Measurements from ENCODE around the gene PROKR1. TPM values are rescaled to one million over a fixed set of nuclear protein-coding genes. Genes with fewer than 3 reads are reported as not detected.

The PROKR1 gene
- total and polyA plus RNA-seq, 8 donors: not detected

DNA sequence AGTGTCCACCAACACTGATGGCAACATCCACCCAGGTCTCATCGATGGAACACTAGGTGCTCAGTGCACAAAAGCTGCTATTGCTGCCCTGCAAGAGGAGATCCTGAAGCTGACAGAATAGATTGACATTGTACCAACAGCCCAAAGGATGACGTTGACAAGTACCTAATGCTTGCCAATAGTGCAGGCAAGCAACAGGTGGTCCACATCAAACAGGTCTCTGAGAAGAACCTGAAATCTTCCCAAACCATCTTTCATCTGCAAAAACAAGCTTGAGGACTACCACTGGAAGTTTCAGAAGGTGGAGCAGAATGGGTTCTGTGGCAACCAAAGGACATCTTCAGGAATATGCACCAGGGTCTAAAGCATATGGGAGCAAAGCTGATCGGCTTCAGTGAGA lies 15.8 kb upstream of the PROKR1 start:
- DNase-seq: no peak
- Histone ChIP-seq H3K27me3 (no peaks in the 10 kb centered on the region), H3K9me3 (peaks cover 2 to 23% (median 9%) of the 10 kb centered on the region in 4 donors), H3K27ac (no peak overlapping the region), H3K4me3 (no peak overlapping the region), H3K36me3 (no peaks in the 10 kb centered on the region), H3K4me1 (no peaks in the 10 kb centered on the region)
- WGBS, 5 donors: 85 to 91% (median 89%) methylated on average over 3 of the region's 3 CpGs
- TF ChIP-seq POLR2AphosphoS5 (IDR thresholded peaks at IDR 0.05) (no peak), EP300 (IDR thresholded peaks at IDR 0.05) (no peak), POLR2A (IDR thresholded peaks at IDR 0.05) (no peak)
- TF ChIP-seq, protein P1, sequence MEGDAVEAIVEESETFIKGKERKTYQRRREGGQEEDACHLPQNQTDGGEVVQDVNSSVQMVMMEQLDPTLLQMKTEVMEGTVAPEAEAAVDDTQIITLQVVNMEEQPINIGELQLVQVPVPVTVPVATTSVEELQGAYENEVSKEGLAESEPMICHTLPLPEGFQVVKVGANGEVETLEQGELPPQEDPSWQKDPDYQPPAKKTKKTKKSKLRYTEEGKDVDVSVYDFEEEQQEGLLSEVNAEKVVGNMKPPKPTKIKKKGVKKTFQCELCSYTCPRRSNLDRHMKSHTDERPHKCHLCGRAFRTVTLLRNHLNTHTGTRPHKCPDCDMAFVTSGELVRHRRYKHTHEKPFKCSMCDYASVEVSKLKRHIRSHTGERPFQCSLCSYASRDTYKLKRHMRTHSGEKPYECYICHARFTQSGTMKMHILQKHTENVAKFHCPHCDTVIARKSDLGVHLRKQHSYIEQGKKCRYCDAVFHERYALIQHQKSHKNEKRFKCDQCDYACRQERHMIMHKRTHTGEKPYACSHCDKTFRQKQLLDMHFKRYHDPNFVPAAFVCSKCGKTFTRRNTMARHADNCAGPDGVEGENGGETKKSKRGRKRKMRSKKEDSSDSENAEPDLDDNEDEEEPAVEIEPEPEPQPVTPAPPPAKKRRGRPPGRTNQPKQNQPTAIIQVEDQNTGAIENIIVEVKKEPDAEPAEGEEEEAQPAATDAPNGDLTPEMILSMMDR (IDR thresholded peaks at IDR 0.05): no peak
- intact Hi-C loops (cut with DNase I; ENCODE audit: low total_unique reads): no loop called here

DNA sequence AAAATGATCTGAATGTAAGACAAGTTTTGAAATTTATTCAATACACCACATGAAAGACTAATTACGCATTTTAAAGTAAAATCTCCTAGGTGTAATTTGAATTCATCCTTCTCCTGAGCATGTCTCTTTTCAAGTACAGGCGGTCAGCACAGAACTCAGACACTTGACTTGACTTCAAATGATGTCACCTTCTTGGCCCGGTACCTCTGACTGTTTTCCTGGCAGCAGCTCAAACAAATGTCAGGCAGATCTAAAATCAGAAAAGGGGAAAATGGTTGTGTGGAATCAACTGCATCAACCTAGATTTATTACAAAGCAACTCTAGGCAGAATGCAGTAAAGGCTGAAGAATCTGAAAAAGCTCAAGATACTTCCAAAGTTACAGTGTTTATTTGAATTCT lies 11.4 kb upstream of the PROKR1 start:
- no peaks in the 10 kb centered on the region for H3K27me3 ChIP-seq
- H3K36me3 ChIP-seq: no peaks in the 10 kb centered on the region
- 40 to 54% (median 48%) methylated on average over 3 of the region's 3 CpGs for WGBS, 5 donors
- no peak overlapping the region for H3K4me3 ChIP-seq
- no peak overlapping the region for H3K27ac ChIP-seq
- no peak for DNase-seq
- intact Hi-C loops (cut with DNase I; ENCODE audit: low total_unique reads): no loop called here
- TF ChIP-seq POLR2AphosphoS5 (IDR thresholded peaks at IDR 0.05) (no peak), POLR2A (IDR thresholded peaks at IDR 0.05) (no peak), EP300 (IDR thresholded peaks at IDR 0.05) (no peak)
- TF ChIP-seq, protein P1 (IDR thresholded peaks at IDR 0.05): no peak
- no peaks in the 10 kb centered on the region for H3K4me1 ChIP-seq
- H3K9me3 ChIP-seq: peaks cover 0 to 11% (median 7%) of the 10 kb centered on the region in 4 donors

DNA sequence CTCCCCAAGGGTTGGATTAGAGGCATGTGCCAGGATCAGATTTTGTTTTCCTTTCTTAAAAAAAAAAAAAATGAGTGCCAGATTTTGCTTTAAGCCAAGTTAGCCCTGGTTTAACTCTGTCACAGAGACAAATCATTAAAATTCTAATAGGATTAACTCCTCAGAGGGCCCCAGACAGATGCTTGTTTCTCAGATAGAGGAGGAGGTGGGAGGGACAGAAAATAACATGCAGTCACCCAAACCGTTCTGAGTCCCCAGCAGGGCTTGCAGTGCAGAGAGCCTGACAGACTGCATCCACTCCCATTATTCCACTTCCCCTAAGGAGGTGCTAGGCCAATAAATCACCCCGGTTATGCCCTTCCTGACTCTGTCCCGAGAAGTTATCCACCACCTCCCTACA lies 6.3 kb upstream of the PROKR1 start:
- H3K27me3 ChIP-seq: peaks cover 0 to 13% (median 0%) of the 10 kb centered on the region in 3 donors
- H3K4me1 ChIP-seq: no peaks in the 10 kb centered on the region
- TF ChIP-seq POLR2A (IDR thresholded peaks at IDR 0.05): no peak
- TF ChIP-seq, protein P1 (IDR thresholded peaks at IDR 0.05): no peak
- TF ChIP-seq POLR2AphosphoS5 (IDR thresholded peaks at IDR 0.05): no peak
- TF ChIP-seq EP300 (IDR thresholded peaks at IDR 0.05): no peak
- no peak overlapping the region for H3K4me3 ChIP-seq
- intact Hi-C loops (cut with DNase I; ENCODE audit: low total_unique reads): no loop called here
- H3K36me3 ChIP-seq: no peaks in the 10 kb centered on the region
- H3K27ac ChIP-seq: no peak overlapping the region
- H3K9me3 ChIP-seq: peaks cover 0 to 10% (median 7%) of the 10 kb centered on the region in 4 donors
- WGBS, 5 donors: 68 to 80% (median 77%) methylated on average over 3 of the region's 3 CpGs
- no peak for DNase-seq

DNA sequence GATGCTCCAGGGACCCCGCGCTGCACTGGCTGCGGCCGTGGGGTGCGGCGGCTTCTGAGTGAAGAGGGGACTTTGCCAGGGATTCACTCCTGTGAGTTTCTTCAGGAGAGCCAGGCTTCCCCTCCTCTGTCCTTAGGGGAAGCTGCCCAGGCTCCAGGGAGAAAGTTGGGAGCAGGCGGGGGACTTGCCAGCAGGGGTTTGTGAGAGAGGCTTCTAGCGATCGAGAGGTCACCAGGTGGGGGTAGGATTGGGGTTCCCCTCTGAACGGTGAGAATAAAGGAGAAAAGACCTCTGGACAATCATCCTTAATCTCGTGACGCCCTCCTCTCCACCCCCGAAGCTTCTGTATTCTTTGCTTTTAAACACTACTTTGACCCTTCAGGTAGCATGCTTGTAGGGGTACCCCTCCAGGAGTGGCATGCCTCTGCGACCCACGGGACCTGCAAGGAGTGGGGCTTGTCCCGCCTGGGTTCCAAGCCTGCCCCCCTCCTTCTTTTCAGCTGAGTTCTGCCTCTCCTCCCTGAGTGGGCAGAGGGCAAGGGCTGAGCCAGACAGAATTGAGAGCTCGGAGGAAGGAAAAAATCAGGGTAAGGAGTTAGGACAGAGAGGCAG lies 601 bp downstream of the PROKR1 start:
- 18 to 31% (median 25%) methylated on average over 15 to 17 of the region's 17 CpGs for WGBS, 5 donors
- DNase-seq: no peak
- intact Hi-C loops (cut with DNase I; ENCODE audit: low total_unique reads): no loop called here
- Histone ChIP-seq H3K36me3 (no peaks in the 10 kb centered on the region), H3K4me1 (peaks cover 10 to 17% (median 14%) of the 10 kb centered on the region in 4 donors), H3K27me3 (peaks cover 0 to 73% (median 27%) of the 10 kb centered on the region in 3 donors), H3K9me3 (peaks cover 0 to 10% (median 5%) of the 10 kb centered on the region in 4 donors), H3K27ac (no peak overlapping the region), H3K4me3 (peak overlapping the region; percentile 50 to 69 (median 54))
- TF ChIP-seq EP300 (IDR thresholded peaks at IDR 0.05) (no peak), POLR2AphosphoS5 (IDR thresholded peaks at IDR 0.05) (no peak), POLR2A (IDR thresholded peaks at IDR 0.05) (no peak)
- TF ChIP-seq, protein P1 (IDR thresholded peaks at IDR 0.05): no peak

Data from stomach (tissue), 9 donors.